MM.1S (cell line): Measurements from ENCODE around the gene IL33.

ENCODE experiments used
- DNase-seq: peaks from one replicate; pipeline ENCODE4 v3.0.0-alpha.2; 2015
- H2AFZ ChIP-seq: fragments of 300-600 bp; sonication (generic); 2 replicates; pipeline ENCODE4 v1.6.0; 2016; ENCODE audit warnings: antibody characterized with exemption, low read length
- H3F3A ChIP-seq: fragments of 300-600 bp; sonication (generic); 2 replicates; pipeline ENCODE4 v1.6.1; 2016; ENCODE audit warnings: mild to moderate bottlenecking, antibody characterized with exemption, low read length, moderate library complexity, mixed read lengths; ENCODE audit not compliant: insufficient read depth
- H3K27ac ChIP-seq: fragments of 300-600 bp; sonication (generic); 2 replicates; pipeline ENCODE4 v1.5.1; 2016; ENCODE audit warnings: mild to moderate bottlenecking, low read length
- H3K27me3 ChIP-seq: fragments of 300-600 bp; sonication (generic); replicated peaks from 2 replicates; pipeline ENCODE4 v1.6.0; 2016; ENCODE audit warnings: low read length; ENCODE audit not compliant: insufficient read depth
- H3K36me3 ChIP-seq: fragments of 300-600 bp; sonication (generic); replicated peaks from 2 replicates; pipeline ENCODE4 v1.6.1; 2016; ENCODE audit warnings: mild to moderate bottlenecking, low read length, mixed read lengths; ENCODE audit not compliant: insufficient read depth
- H3K4me1 ChIP-seq: fragments of 300-600 bp; sonication (generic); 2 replicates; pipeline ENCODE4 v1.6.1; 2016; ENCODE audit warnings: low read length, mixed read lengths
- H3K4me2 ChIP-seq: fragments of 300-600 bp; sonication (generic); 2 replicates; pipeline ENCODE4 v1.6.0; 2016; ENCODE audit warnings: low read depth, low read length
- H3K4me3 ChIP-seq: fragments of 300-600 bp; sonication (generic); 2 replicates; pipeline ENCODE4 v1.5.1; 2016; ENCODE audit warnings: low read length, mixed read lengths
- H3K79me2 ChIP-seq: fragments of 300-600 bp; sonication (generic); 2 replicates; pipeline ENCODE4 v1.6.1; 2016; ENCODE audit warnings: mixed run types, low read length, mixed read lengths
- H3K9ac ChIP-seq: fragments of 300-600 bp; sonication (generic); 2 replicates; pipeline ENCODE4 v1.6.1; 2016; ENCODE audit warnings: low read length, mixed read lengths
- H3K9me2 ChIP-seq: fragments of 300-600 bp; sonication (generic); replicated peaks from 2 replicates; pipeline ENCODE4 v1.6.1; 2016; ENCODE audit warnings: mild to moderate bottlenecking, low read length, mixed read lengths; ENCODE audit not compliant: insufficient read depth
- H3K9me3 ChIP-seq: fragments of 300-600 bp; sonication (generic); replicated peaks from 2 replicates; pipeline ENCODE4 v1.6.1; 2016; ENCODE audit warnings: mild to moderate bottlenecking, low read length, mixed read lengths; ENCODE audit not compliant: insufficient read depth
- H4K20me1 ChIP-seq: fragments of 300-600 bp; sonication (generic); 2 replicates; pipeline ENCODE4 v1.6.1; 2016; ENCODE audit warnings: mild to moderate bottlenecking, low read length, moderate library complexity, mixed read lengths; ENCODE audit not compliant: insufficient read depth
- CTCF ChIP-seq: fragments of 300-600 bp; sonication (generic); IDR thresholded peaks from 2 replicates; pipeline ENCODE4 v1.5.1; 2016; ENCODE audit warnings: antibody characterized with exemption, low read length, mixed read lengths
- EZH2 ChIP-seq: fragments of 300-600 bp; sonication (generic); optimal IDR thresholded peaks from 2 replicates; pipeline ENCODE3; 2017; ENCODE audit warnings: low read depth, mild to moderate bottlenecking, antibody characterized with exemption, low read length, mixed read lengths
- EZH2phosphoT487 ChIP-seq: fragments of 300-600 bp; sonication (generic); IDR thresholded peaks from 2 replicates; pipeline ENCODE4 v1.6.1; 2018; ENCODE audit warnings: antibody characterized with exemption, low read length

The IL33 gene

GRCh38 chr9:6197330-6197729, 18.3 kb upstream of the IL33 start:
- H3K4me2 ChIP-seq: no peak overlapping the region
- H2AFZ ChIP-seq: no peak overlapping the region
- no peaks in the 10 kb centered on the region for H3K27me3 ChIP-seq
- DNase-seq: no peak
- H3K9me3 ChIP-seq: no peaks in the 10 kb centered on the region
- H3F3A ChIP-seq: no peaks in the 10 kb centered on the region
- H3K4me1 ChIP-seq: no peaks in the 10 kb centered on the region
- peak; percentile 11; the same call in 1 of the 2 replicates for TF ChIP-seq CTCF
- no peak for TF ChIP-seq EZH2
- H3K27ac ChIP-seq: no peak overlapping the region
- H3K9me2 ChIP-seq: no peaks in the 10 kb centered on the region
- no peaks in the 10 kb centered on the region for H4K20me1 ChIP-seq
- no peaks in the 10 kb centered on the region for H3K79me2 ChIP-seq
- no peaks in the 10 kb centered on the region for H3K36me3 ChIP-seq
- no peak overlapping the region for H3K9ac ChIP-seq
- H3K4me3 ChIP-seq: no peak overlapping the region

- Histone ChIP-seq H3K36me3 (no peaks in the 10 kb centered on the region), H2AFZ (no peak overlapping the region), H3K27me3 (no peaks in the 10 kb centered on the region), H3K9me2 (no peaks in the 10 kb centered on the region), H3K4me1 (no peaks in the 10 kb centered on the region), H4K20me1 (no peaks in the 10 kb centered on the region), H3K4me2 (no peak overlapping the region), H3K79me2 (no peaks in the 10 kb centered on the region), H3K4me3 (no peak overlapping the region), H3K9me3 (no peaks in the 10 kb centered on the region), H3K9ac (no peak overlapping the region), H3F3A (no peaks in the 10 kb centered on the region), H3K27ac (no peak overlapping the region)
- no peak for TF ChIP-seq CTCF
- TF ChIP-seq EZH2phosphoT487: no peak
- TF ChIP-seq EZH2: no peak
- no peak for DNase-seq
Measured at GRCh38 chr9:6198251-6198650, 17.4 kb upstream of the IL33 start.

- Histone ChIP-seq H3K9me2 (no peaks in the 10 kb centered on the region), H4K20me1 (no peaks in the 10 kb centered on the region), H3K4me3 (no peak overlapping the region), H3K79me2 (no peaks in the 10 kb centered on the region), H3F3A (no peaks in the 10 kb centered on the region), H3K36me3 (no peaks in the 10 kb centered on the region), H3K27ac (no peak overlapping the region), H3K4me2 (no peak overlapping the region), H3K9me3 (no peaks in the 10 kb centered on the region), H3K4me1 (no peaks in the 10 kb centered on the region), H3K27me3 (no peaks in the 10 kb centered on the region), H2AFZ (no peak overlapping the region), H3K9ac (no peak overlapping the region)
- DNase-seq: no peak
- no peak for TF ChIP-seq CTCF
Measured at GRCh38 chr9:6199596-6199995, 16.0 kb upstream of the IL33 start.

GRCh38 chr9:6200761-6201160, 14.8 kb upstream of the IL33 start:
- TF ChIP-seq EZH2phosphoT487: no peak
- TF ChIP-seq EZH2: no peak
- no peak for TF ChIP-seq CTCF
- no peaks in the 10 kb centered on the region for H4K20me1 ChIP-seq

More at GRCh38 chr9:6200761-6201160, 14.8 kb upstream of the IL33 start:
- no peaks in the 10 kb centered on the region for H3K79me2 ChIP-seq
- H2AFZ ChIP-seq: no peak overlapping the region
- no peak for DNase-seq
- H3F3A ChIP-seq: no peaks in the 10 kb centered on the region
- no peaks in the 10 kb centered on the region for H3K36me3 ChIP-seq
- H3K9ac ChIP-seq: no peak overlapping the region
- H3K9me2 ChIP-seq: no peaks in the 10 kb centered on the region
- H3K4me1 ChIP-seq: no peaks in the 10 kb centered on the region
- no peaks in the 10 kb centered on the region for H3K9me3 ChIP-seq
- no peak overlapping the region for H3K27ac ChIP-seq
- no peaks in the 10 kb centered on the region for H3K27me3 ChIP-seq
- no peak overlapping the region for H3K4me3 ChIP-seq
- no peak overlapping the region for H3K4me2 ChIP-seq
